ENCODE data around the gene LONRF2.

LONRF2 gene

DNA sequence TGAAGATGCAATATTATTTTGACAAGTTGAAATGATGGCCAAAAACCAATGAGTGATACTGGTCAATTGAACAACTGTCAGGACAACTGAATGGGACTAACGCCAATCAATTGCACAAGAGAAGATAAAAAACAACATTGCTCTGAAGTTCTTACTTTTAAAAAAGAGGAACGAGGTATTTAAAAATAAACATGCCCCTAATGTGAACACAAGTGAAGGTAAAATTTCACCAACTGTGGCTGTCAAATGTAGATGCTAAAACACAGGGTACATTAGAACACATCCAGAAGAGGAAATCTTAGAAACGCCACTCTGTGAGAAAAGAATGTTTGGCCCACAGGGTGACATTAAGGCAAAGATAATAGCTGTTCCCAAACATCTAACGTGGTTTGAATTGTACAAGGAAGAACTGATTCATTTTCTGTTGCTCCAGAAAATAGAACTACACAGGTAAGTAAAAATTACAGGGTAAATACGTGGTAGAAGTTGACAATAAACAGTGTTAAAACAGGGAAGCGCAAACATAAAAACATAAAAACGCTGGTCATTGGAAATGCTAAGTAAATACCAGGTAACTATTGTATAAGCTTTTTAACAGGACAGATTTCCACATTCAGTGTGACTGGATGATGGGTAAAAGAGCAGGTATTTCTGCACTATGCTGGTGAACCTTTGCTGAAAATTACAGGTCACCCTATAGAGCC, 20.3 kb downstream of the LONRF2 start:
- DNase-seq (ENCODE audit: low spot score): no peak

DNA sequence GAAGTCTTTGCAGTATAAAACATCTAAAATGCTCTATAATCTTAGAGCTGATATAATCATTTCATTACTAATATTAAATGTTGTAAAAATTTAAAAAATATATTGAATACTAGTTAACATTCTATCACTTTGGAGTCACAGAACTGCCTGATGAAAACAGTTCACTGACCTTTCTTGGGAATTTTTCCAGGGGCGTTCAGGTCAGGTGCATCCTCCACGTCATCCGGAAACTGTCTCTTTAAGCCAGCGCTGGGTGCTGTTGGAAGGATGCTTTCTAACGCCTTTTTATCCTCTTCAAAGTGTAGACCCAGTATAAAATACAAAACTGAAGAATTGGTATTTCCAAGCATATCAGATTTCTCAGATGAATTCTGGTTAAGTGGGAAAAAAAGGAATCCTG, 22.8 kb downstream of the LONRF2 start:
- no peak for DNase-seq (ENCODE audit: low spot score)

DNA sequence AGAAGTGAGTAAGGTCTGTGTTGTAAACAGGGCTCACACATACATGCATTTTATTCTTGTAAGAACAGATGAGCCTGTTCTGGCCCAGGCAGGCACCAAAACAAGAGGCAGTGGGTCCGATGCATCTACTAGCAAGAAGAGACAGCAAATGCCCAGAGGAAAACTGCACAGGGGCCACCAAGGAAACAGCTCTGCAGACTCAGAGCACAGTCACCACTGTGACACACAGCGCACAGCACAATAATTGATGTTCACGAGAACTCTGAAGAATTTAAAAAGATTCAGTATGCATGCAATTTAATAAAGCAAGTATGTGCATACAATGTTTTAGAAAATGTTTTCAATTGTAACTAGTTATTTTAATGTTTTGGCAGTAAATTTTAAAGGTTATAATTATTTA, 24.8 kb downstream of the LONRF2 start:
- DNase-seq (ENCODE audit: low spot score): no peak

GRCh38 chr2:100294162-100294497, 28.2 kb downstream of the LONRF2 start:
- no peak for DNase-seq (ENCODE audit: low spot score)

DNA sequence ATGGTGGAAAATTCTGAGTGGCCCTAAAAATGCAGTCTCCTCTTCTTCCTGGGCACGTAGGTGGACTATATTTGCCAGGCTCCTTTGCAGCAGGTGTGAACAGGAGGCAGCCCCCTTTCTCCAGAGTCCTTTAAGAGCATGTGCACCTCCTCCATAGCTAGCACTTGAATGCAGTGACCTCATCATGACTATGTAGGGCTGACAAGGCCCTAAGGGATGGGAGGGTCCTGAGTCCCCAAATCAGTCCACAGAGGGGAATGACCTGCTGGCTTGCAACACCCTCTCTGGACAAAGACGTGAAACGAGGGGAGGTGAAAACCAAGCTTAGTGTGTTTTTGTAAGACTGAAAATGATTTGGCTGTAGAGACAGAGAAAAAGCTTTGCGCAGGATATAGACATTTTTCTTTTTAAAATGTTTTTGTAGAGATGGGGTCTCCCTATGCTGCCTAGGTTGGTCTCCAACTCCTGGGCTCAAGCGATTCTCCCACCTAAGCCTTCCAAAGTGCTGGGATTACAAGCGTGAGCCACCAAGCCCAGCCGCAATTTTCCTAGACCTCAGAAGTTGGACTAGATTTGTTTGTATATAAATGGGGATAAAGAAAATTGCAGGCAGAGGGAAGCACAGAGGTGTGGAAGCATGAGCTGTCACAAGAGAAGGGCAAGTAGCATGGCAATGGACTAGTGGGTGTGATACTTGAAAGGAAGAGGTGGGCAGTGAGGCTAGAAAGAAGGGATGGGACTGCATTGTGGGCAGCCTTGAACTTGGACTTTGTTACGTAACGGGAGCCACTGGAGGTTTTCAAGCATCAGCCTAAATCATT, 28.8 kb downstream of the LONRF2 start:
- DNase-seq (ENCODE audit: low spot score): no peak

- no peak for DNase-seq (ENCODE audit: low spot score)
Measured at GRCh38 chr2:100292022-100292580, 30.2 kb downstream of the LONRF2 start.

DNA sequence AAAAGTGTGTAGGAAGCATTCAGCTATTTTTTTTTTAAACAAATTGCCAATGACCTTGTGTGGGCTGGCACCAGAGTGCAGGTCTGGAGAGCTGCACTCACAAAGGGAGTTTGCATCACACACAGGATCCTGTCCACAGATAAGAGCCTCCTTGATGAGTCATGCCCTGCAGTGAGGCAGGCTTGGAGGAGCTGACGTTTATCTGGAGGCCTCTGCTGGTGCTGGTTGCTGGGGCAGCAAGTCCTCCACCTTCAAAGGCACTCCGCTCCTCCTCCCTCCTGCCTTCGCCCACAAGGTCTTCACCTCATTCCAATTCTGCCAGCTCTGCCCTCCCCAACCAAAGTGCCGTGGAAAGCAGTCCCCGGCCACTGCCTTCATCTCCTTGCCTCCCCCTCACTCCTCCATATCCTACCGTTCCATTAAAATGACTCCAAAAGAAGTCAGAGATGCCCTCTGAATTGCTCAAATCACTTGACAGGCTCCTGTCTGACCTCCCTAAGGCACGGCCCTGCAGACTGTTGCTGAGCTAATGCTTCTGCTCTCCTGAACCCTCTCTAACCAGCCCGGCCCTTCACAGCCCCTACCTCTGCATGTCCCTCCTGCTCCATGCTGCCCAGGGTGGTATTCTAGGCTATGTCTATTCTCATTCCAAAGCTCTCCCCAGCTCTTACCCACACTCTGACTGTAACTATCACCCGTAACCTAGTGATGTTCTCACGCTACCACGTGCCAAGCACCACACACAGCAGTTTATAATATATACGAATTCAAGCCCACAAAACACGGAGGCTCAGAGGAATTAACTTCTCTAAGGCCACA, 30.9 kb downstream of the LONRF2 start:
- DNase-seq (ENCODE audit: low spot score): peak; percentile 36

- DNase-seq (ENCODE audit: low spot score): no peak
Measured at GRCh38 chr2:100290718-100291151, 31.6 kb downstream of the LONRF2 start.

DNA sequence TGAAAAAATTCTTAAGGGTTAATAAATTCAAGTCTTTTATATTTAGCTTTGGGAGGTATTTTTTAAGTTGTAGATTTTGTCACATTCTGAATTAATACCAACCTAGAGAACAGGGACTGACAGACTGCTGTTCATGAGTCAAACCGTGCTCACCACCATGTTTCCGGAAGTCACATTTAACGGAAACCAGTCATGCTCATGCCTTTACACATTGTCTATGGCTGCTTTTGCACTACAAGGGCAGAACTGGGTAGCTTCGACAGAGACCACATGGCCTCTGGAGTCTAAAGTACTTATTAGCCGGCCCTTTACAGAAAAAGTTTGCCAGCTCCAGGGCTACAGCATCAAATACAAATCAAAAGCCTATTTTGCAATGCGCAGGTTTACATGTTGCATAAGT, 33.3 kb downstream of the LONRF2 start:
- DNase-seq (ENCODE audit: low spot score): no peak

GRCh38 chr2:100286318-100286717, 36.0 kb downstream of the LONRF2 start:
- no peak for DNase-seq (ENCODE audit: low spot score)

GRCh38 chr2:100285691-100286090, 36.6 kb downstream of the LONRF2 start:
- no peak for DNase-seq (ENCODE audit: low spot score)

DNA sequence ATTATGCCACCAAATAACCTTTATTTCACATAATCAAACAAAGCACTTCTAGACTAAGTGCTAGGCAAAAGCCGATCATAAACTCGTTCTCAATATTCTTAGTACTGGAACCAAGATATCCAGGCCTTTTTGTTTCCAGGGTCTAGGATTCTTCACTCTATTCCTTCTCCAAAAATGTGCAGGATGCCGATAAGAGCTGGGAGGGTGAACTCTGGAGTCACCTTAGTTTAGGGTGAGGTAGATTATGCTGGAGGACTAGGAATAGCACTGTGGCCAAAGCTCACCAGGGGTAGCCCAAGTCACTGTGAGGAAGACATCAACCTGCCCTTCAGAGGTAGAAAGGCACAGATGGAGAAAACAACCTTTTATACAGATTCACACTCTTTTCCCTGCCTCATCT, 37.3 kb downstream of the LONRF2 start:
- DNase-seq (ENCODE audit: low spot score): no peak

GRCh38 chr2:100283724-100284501, 38.4 kb downstream of the LONRF2 start:
- DNase-seq (ENCODE audit: low spot score): no peak

DNA sequence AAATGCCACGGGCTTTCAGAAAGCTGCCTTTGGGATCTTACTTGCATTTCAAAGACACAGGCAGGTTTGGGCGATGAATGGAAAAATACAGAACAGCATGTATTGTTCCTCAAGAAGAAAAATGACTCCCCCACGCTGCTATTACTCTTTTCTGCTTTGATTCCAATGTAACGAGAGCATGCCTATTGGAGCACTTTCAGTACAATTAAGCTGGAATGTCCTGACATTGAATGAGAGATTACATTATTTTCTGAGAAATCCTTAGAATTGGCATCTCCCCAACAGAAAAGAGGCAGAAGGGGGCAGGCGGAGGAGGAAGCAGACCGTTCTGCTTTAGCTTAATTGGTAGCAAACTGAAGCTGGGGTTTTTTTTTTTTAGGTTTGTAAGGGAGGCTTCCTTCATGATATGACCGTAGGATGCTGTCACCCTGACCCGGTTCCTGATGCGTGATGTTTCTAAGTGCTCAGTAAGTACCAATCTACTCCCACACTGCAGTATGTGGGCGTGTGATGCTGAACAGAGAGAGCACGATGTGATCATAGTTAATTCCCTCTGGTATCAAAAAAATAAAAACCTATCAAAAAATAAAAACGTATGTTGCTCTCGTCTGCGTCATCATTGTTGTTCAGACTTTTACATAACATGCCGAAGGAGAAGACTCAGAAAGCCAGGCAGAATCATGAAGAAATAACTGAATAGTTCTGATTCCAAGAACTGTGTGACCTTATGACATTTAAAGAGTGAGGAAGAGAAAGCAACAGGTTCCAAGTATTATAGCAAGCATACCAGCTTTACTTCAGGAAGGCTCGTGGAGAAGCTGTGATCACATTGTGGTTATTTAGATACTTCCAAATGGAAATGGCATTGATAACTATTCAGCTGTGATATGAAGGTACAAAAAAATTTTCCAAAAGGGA, 40.5 kb downstream of the LONRF2 start:
- peak; percentile 85 for DNase-seq (ENCODE audit: low spot score)

- DNase-seq (ENCODE audit: low spot score): no peak
Measured at GRCh38 chr2:100279586-100280534, 42.4 kb downstream of the LONRF2 start.

GRCh38 chr2:100278986-100279385, 43.3 kb downstream of the LONRF2 start:
- no peak for DNase-seq (ENCODE audit: low spot score)

DNA sequence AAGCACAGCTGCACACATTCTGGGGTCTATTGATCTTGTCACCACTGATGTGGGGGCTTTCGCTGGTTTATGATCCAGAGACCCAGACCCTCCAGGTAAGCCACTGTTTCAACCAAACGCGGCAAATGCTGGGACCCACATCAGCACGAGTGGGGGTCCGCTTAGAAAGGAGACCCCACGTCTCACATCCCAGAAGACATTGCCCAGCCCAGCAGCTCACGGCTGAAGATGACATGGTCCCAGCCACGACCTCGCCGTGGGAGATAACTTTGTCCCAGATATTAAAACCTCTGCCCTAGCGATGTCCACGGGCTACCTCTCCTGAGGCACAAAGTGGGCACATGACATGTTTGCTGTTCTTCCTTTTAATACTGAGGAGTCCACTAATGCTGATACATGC, 43.8 kb downstream of the LONRF2 start:
- DNase-seq (ENCODE audit: low spot score): no peak

DNA sequence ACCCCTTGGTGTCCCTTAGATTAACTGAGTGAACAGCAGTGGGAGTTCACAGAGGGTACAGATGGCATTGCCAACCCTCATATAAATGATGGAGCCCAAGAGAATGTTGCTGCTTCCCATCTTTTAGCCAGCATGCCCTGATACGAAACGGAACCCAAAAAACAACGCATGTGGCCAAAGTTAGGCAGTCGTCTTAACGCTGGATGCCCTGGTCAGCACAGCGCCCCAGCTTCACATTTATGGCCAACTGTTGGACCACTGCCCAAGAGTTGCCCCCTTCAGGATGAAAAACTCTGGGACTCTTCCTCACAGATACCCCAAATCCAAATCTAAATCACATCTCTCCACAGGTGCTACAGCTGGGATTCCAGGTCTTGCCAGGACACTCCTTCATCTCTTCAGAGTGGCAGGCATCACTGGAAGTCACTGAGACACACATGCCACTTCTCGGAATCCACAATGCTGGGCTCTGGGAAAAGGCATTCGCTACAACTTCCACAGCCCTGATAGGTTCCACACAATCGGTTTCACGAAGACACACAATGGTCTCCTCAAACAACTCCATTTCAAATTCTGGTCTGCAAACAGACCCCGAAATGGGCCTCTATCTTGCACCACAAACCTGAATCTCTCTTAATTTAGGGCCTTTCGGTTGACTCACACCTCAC, 44.6 kb downstream of the LONRF2 start:
- DNase-seq (ENCODE audit: low spot score): no peak

DNA sequence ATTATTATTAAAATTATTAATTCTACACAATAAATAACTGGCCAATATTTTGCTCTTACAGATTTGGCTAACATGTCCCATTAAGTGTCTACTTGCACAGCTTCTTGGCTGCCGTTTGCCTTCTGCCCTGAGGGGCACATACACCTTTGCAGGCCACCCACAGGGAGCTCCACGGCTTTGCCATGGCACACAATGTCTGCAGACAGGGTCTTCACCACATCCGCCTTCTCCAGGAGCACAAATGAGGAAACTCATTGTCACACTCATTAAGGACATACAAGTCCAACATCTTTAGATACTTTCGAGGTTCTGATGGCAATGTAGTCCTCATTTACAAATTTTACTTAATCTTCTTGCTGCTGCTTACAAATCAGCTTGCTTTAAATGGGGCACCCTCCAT, 45.6 kb downstream of the LONRF2 start:
- no peak for DNase-seq (ENCODE audit: low spot score)

Data from cerebellar cortex (tissue), 1 donor.